Superior temporal gyrus (tissue), 1 donor: ENCODE results near the gene RBM27.
"Not testable (repeated sequence)": the region's sequence is repeated elsewhere in the genome, so short reads cannot be mapped to it uniquely, and the experiment has no call there.

Experiments used
- DNase-seq: peaks from one replicate; pipeline ENCODE4 v3.0.0-alpha.2; 2016; ENCODE audit errors: extremely low spot score

Gene RBM27, protein sequence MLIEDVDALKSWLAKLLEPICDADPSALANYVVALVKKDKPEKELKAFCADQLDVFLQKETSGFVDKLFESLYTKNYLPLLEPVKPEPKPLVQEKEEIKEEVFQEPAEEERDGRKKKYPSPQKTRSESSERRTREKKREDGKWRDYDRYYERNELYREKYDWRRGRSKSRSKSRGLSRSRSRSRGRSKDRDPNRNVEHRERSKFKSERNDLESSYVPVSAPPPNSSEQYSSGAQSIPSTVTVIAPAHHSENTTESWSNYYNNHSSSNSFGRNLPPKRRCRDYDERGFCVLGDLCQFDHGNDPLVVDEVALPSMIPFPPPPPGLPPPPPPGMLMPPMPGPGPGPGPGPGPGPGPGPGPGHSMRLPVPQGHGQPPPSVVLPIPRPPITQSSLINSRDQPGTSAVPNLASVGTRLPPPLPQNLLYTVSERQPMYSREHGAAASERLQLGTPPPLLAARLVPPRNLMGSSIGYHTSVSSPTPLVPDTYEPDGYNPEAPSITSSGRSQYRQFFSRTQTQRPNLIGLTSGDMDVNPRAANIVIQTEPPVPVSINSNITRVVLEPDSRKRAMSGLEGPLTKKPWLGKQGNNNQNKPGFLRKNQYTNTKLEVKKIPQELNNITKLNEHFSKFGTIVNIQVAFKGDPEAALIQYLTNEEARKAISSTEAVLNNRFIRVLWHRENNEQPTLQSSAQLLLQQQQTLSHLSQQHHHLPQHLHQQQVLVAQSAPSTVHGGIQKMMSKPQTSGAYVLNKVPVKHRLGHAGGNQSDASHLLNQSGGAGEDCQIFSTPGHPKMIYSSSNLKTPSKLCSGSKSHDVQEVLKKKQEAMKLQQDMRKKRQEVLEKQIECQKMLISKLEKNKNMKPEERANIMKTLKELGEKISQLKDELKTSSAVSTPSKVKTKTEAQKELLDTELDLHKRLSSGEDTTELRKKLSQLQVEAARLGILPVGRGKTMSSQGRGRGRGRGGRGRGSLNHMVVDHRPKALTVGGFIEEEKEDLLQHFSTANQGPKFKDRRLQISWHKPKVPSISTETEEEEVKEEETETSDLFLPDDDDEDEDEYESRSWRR

DNA sequence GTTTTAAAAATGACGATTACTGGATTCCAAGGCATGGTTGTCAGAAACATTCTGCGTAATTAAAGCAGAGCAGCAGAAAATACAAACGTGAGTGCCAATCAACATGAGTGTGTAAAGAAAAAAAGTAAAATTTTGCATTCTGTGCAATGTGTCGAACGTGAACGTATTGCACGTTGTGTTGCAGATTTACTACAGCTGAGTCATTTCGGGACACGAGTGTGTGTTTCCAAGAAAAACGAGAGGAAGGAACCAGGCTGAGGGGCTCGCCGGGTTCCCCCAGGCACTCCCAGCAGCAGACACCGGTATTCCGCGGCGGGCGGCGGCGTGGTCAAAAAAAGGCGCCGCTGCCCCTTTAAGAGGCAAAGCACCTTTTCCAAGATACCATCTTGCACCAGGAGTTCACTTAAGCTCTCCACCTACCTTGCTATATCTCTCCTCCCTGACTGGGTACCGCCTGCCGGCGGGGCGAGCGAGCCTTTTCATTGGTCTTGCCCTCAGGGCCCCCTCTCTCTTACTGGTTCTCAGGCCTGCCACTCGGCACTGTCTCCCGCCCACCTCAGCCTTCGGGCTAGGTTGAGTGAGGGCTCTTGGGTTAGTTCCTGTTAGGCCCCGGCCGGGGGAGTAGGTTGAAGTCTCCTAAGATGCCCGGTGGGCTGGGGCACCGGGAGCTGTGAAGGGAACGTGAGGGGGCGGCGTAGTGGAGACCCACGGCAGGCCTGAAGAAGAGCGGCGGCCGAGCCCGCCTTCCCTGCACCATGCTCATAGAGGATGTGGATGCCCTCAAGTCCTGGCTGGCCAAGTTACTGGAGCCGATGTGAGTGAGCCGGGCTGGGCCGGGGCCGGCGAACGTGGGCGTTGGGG lies at the start of gene RBM27:
TSS of gene RBM27 (plus strand) at position 595 of the 861 bp plus-strand sequence. CDS start at position 756, 161 bp downstream.
- DNase-seq: peak; percentile 98

DNA sequence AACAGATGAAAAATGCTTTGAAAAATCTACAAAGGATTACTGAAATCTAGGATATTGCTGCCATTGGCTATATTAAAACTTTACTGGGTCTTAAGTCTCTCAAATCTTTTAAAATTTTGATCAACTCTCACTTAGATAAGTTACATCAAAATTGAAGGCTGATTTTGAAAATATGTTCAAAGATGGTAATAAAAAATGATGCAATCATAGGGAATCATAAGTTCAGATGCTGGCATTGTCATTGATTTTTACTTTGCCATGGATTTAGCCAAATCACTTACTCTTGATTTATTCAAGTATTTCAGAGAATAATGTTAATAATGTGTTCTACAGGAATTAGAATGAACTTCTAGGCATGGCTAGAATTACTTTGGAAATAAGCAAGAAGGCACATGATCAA lies 45.1 kb upstream of the RBM27 start:
- no peak for DNase-seq

DNA sequence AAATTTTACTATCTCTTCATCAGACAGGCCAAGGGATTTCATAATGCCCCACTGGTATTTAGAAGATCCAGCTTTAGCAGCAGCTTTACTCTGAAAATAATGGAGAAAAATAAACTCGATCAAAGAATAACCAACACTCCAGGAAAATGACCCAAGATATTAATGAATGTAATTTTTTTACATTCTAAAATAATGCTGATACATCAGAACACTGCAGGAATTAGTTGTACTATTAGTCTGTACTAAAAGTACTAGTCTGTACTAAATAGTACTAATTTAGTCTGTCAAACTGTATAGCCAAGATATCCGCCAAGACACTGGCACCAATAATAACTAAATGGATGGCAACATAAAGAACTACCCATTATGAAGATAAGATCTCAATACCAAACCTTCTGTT lies 39.0 kb upstream of the RBM27 start:
- DNase-seq: no peak

DNA sequence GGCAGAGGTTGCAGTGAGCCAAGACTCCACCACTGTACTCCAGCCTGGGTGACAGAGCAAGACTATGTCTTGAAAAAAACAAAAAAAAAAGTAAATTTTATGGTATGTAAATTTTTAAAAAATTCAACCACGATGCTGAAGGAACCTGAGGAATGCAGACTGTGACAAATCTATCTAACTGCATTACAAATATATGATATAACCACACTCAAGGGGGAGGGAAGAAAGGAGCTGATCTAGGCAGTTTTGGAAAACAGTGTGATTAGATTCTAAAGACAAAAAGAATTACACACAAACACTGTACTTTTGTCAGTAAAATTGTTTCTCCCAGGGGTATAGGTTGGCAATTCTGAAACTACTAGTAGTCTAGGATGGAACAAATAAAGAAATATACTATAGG lies 37.9 kb upstream of the RBM27 start:
- DNase-seq: no peak

DNA sequence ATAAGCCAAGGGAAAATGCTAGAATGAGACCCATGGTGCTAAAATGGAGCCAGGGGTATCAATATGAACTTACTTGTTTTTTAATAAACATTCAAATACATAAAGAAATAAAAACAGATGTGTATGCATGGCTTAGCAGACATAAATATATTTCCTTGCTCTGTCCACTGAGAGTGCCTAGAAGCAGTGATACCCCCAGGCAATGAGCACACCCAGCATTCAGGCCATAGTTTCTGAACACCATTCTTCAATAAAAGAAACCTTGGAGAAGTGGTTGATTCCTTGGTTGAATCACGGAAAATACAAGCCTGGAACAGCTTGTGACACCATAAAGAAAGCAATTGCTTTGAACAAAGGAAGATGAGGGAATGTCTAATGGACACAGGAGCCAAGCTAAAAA lies 37.5 kb upstream of the RBM27 start:
- DNase-seq: no peak

DNA sequence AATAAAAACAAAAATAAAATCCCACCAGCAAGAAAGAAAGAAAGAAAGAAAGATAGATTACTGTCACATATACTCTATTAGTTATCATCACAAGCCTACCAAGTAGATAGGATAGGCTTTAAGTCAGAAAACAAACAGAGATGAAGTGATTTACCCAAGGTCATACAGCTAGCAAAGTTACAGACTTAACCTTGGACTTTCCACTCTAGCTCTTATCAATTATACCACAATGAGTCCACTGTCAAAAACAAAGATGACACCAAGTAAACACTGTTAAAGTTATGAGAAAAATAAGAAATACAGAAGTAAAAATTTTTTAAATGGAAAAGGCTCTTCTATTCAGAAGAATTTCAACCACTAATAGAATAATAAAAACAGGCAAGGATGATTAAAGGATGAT lies 34.3 kb upstream of the RBM27 start:
- no peak for DNase-seq

DNA sequence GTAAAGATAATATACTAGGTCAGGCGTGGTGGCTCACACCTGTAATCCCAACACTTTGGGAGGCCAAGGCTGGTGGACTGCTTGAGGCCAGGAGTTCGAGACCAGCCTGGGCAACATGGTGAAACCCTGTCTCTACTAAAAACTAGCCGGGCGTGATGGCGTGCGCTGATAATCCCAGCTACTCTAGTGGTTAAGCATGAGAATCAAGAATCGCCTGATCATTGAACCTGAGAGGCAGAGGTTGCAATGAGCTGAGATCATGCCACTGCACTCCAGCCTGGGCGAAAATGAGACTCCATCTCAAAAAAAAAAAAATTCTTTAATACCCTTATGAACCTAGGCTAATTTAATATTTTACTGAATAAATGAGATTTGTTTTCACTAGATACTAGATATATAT lies 30.4 kb upstream of the RBM27 start:
- not testable (repeated sequence) for DNase-seq

DNA sequence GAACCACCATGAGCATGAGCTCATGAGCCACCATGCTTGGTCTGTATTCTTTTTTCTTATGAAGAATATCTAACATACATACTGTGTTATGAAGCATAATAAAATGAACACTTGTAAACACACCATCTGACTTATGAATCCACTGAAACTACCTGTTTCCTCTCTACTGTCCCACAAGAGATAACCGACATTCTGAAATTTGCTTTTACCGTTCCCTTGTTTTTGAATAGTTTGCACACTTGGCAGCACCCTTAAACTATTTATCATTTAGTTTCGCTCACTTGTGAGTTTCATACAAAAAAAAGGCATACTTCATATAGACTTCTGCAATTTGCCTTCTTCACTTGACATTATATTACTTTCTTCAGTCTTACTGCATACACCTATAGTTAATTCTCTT lies 29.8 kb upstream of the RBM27 start:
- no peak for DNase-seq

DNA sequence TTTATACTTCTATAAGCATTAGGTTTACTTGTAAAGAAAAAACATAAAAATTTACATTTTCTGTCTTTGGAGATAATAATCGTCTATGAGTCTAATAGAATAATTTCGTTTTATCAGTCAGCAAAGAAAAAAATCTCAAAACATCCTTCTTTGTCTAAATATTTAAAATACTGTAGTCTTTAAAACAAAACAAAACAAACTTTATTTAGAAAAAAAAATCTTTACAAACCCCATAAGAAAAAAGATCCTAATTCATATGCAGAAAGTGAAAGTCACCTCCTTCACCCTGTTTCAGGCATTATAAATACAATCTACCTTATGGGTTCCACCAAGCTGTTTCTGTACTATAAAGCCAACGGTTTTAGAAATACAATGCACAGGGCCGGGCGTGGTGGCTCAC lies 26.6 kb upstream of the RBM27 start:
- no peak for DNase-seq

DNA sequence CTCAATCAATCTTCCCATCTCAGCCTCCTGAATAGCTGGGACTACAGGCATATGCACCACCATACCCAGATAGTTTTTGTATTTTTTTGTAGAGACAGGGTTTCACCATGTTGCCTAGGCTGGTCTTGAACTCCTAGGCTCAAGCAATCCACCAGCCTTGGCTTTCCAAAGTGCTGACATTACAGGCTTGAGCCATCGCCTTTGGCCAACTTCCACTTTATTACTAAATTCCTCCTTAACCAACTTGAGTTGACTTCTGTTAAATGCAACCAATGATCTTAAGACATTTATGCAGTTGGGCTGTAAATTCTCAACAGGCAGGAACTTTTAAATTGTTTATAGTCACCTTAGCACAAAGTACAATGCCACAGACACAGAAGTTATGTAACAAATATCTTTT lies 23.7 kb upstream of the RBM27 start:
- no peak for DNase-seq

DNA sequence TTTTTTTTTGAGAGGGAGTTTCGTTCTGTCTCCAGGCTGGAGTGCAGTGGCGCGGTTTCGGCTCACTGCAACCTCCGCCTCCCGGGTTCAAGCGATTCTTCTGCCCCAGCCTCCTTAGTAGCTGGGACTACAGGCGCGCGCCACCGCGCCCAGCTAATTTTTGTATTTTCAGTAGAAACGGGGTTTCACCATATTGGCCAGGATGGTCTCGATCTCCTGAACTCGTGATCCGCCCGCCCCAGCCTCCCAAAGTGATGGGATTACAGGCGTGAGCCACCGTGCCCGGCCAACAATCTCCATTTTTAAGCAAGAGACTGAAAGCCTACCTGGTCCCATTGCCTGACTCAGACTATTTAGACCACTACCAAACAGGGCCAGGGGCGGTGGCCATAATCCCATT lies 20.0 kb upstream of the RBM27 start:
- DNase-seq: not testable (repeated sequence)

DNA sequence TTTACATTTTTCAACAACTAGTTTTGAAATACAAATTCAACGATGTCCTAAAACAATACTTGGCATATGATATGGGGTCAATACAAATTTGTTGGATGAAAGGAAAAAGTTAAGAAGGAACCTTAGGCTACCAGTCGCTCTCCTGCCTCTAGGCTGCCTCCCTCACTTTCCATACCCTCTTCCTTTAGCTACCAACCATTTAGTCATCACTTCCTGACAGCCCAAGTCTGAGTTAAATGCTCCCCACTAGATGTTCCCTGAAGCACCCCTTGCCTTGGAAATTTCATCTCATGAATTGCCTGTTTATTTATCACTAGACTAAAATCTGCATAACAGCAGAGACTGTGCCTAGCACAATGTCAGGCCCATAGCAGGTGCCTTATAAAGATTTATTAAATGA lies 18.2 kb upstream of the RBM27 start:
- DNase-seq: no peak

DNA sequence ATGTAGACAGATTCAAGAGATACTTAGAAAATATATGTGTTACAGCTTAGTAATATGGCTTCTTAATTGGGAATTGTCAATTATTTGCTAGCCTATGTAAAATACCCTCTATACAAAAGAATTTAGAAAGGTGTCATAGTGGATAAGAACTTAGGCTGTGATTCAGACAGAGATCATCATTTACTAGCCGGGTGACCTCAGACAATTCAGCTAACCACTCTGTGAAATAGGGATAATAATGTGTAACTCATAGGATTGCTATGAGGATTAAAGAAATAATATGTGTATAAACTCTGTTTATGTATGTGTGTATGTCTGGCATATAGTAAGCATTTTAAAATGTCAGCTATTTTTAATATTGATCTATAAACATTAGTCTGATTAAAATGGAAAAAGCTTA lies 15.0 kb upstream of the RBM27 start:
- no peak for DNase-seq

DNA sequence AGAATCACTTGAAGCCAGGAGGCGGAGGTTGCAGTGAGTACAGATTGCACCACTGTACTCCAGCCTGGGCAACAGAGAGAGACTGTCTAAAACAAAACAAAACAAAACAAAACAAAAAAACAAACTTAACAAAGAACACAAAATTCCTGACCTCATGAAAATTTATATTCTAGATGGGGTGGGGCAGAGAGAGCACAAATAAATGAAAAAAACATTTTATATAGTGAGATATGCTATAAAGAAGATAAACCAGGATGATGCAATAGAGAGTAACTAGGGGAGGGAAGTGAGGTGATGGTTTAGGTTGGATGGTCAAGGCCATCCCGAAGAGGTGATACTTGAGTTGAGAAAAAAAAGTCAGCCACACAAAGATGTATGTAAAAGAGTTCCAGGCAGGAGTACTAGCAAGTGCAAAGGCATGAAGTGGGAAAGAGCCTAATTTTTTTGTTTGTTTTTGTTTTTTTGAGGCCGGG lies 10.8 kb upstream of the RBM27 start:
- DNase-seq: no peak

DNA sequence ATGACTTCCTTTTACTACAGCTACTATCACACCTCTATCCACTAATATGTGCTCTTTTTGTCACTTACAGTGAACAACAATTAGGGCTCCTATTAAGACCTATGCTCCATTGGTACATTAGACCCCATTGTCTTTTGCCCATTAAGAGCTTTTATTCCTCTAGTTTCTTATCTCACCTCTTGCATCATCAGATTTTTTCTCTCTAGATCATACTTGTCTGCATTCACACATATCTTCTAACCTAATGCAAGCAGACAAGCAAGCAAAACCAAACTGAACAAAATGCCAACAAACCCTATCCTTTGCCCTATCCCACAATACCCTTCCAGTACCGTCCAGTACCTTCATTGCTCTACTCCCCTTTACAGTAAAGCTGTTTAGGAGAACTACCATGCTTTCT lies 10.1 kb upstream of the RBM27 start:
- DNase-seq: no peak

DNA sequence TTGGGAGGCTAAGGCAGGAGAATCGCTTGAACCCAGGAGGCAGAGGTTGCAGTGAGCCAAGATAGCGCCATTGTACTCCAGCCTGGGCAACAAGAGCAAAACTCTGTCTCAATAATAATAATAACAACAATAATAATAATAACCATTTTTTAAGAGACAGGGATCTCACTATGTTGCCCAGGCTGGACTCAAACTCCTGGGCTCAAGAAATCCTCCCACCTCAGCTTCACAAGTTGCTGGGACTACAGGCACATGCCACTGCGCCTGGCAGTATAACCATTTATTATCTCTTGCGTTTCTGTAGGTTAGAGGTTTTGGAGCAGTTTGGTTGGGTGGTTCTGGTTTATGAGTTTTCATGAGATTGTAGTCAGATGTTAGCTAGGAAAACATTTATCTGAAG lies 8.4 kb upstream of the RBM27 start:
- DNase-seq: not testable (repeated sequence)

DNA sequence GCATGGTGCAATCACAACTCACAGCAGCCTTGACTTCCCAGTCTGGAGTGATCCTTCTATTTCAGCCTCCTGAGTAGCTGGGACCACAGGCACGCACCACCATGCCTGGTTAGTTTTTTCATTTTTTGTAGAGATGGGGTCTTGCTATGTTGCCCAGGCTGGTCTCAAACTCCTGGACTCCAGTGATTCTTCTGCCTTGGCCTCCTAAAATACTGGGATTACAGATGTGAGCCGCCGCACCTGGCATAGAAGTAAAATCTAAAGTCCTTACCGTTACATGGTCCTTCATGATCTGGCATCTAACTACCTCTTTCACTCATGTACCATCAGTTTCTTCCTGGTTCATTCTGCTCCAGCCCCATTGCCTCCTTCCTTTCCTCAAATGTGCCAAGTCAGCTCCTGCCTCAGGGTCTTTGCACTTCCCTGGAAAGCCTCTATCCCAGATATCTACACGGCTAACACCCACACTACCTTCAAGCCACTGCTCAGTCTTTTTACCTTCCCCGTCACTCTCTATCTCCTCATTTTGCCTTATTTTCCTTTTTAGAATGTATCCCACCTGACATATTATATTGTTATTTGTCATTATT lies 6.9 kb upstream of the RBM27 start:
- DNase-seq: no peak

DNA sequence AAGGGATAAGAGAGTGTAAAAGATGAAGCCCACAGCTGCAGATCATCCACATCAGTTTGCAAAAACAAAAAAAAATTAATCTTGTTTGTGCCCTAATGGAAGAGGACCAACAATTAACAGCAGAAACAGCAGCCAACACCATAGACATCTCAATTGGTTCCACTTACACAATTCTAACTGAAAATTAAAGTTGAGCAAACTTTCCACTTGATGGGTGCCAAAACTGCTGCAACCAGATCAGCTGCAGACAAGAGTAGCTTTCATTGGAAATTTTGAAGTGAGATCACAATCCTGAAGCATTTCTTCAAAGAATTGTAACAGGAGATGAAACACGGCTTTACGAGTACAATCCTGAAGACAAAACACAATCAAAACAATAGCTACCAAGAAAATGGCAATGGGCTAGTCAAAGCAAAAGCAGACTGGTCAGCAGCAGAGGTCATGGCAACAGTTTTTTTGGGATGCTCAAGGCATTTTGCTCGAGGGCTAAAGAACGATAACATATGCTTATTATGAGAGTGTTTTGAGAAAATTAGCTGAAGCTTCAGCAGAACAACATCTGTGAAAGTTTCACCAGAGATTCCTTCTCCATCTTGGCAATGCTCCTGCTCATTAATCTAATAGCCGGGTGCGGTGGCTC lies 4.1 kb upstream of the RBM27 start:
- no peak for DNase-seq

DNA sequence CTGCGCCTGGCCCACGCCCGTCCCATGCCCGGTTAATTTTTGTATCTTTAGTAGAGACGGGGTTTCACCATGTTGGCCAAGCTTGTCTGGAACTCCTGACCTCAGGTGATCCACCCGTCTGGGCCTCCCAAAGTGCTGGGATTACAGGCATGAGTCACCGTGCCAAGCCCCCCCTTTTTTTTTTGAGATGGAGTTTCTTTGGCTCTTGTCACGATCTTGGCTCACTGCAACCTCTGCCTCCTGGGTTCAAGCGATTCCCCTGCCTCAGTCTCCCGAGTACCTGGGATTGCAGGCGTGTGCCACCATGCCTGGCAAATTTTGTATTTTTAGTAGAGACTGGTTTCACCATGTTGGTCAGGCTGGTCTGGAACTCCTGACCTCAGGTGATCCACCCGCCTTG lies 1.6 kb upstream of the RBM27 start:
- DNase-seq: not testable (repeated sequence)

DNA sequence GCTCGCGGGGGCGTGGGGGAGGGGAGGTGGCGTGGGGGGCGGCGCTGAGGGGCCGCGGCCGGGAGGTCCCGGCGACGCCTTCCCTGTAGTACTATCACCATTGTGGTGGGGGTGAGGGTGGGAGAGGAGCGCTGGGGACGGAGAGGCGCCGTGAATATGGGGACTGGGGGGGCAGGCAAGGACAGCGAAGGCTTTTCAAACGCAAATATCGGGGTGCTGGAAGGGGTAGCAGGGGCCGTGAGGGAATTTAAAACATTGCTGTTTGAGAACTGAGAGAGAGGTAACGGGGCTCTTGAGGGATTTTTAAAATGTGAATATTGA lies 427 bp downstream of the RBM27 start:
- DNase-seq: no peak
